DMS114 treated with DMSO at 0.1 percent for 48 hours (cell line): ENCODE results near the gene KRT26.

ENCODE experiments used
- DNase-seq: peaks from one replicate; lab custom pipeline; 2025; ENCODE audit not compliant: unreplicated experiment; lab: John Stamatoyannopoulos, UW

Gene KRT26

DNA sequence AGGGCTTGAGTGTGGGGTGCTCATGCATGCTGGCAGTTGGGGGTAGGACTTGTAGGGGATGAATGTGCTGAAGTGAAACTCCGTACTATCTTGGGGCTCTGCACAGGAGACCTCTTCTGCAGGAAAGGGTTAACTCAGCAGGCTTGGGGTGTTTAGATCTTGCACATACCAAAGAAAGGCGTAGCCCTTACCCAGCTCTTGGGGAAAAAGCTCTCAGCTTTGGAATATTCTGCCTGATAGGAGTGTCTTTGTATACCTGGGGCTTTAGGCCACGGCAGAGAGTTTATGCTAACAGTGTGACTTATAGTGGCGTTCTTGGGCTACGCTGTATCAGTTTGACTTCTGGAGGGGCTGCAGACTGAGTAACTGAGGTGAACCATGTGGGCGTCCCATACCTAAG lies 38.0 kb downstream of the KRT26 start:
- no peak for DNase-seq

DNA sequence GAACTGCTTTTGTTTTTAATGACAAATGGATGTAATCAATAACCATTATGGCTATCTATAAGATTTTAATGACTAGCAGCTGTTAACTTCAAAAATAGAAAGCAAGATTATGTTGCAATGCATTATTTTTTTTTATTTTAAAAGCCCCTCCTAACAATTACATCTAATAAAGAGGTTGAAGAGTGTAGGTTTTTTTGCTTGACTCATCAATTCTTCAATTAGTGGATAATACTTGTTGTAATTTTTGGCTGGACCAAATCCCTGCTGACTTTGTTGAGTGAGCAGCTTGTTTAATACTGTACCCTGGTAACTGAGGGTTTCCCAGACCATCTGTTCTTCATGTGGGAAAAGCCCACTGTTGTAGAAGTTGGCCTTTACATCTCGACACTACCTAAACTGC lies 41.0 kb downstream of the KRT26 start:
- no peak for DNase-seq

DNA sequence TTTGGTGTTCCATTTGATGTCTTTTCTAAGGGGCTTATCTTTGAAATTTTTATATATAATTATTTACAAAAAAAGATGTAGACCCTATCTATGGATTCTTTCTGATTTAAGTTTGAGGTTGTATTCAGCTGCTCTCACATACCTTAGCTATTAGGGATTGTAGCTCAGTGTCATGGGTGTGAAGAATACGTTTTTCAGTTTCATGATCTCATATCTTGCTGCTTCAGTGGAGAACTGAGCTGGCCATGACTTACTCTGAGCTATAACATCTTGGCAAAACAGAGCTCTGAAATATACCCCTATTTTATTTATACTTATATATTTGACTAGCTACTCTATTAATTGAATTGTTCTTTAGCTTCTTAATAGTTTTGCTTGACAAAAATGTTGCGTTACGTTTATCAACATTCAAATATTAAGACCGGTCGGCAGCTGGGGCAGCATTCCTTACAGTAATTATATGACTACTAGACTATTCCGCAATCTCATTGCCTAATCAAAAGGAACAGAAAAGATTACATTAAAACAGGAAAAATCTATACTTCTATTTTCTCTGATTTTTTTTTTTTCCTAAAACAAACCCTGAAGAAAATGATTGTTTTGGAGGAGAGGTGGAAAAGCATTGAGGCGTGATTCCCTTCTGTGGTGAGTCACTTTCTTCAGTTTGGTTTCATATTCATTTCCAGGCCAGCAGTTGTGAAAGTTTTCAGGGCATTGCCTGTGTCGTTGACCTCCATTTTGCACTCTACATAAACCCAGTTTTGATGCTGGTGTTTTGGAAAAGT lies 44.4 kb downstream of the KRT26 start:
- DNase-seq: no peak

DNA sequence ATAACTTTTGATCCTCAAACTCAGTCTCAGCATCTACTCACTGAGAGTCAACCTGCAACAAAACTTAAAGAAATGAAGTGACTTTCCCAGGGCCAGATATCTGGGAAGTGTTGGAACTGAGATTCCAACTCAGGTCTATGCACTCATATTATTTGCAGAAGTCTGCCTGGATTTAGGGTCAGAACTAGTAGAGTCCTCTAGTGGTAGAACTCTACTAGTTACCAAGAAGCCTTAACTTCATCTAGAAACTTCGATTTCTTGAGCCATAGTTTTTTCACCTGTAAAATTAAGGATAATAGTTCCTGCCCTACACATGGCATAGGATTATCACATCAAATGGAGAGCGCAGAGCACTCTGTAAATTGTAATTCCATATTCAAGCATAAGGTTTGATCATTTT lies 45.1 kb downstream of the KRT26 start:
- no peak for DNase-seq

DNA sequence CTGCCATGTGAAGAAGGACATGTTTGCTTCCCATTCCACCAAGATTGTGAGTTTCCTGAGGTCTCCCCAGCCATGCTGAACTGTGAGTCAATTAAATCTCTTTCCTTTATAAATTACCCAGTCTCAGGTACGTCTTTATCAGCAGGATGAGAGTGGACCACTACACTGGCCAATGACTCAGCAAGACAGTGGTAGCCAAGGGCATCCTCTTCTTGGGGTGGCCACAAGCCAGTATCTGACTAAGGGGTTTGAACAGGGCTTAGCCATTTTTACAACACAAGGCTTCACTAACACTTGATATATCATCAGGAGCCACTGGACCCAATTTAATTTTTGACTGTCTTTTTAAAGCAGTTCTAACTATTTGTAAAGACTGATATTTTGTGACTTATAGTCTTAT lies 47.3 kb downstream of the KRT26 start:
- no peak for DNase-seq

DNA sequence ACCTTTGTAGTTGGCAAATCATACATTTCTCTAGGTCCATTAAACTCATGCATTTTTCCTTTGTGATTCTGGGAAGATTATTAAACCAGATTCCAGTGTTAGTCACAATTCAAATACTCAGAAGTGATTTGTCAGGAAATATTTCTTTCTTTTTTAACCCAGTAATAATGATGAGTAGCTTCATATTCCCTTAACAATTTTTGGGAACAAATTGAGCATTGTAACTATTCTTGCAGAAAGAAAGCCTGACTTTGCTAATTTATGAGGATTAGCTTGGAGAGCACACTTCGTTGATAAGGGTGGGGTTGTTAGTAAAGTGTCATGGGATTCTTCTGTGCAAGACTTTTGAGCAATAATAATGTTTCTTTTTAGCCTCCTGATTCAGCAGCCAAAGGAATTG lies 49.8 kb downstream of the KRT26 start:
- no peak for DNase-seq

DNA sequence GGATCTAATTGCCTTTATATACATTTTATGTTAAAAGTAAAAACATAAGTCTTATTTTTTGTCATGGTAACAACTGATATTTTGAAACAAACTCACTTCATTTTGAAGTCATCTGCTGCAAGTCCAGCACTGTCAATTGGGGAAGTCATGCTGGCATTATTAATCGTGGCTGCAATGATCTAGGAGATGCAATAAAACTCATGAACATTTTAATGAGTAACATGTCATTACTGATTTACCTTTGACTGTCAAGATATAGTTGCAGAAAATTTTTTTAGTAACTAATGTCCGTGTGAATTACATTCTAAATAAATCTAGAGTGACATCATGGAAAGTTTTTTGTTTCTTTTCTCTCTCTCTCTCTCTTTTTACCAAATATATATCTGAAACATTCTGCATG lies 51.1 kb downstream of the KRT26 start:
- no peak for DNase-seq

DNA sequence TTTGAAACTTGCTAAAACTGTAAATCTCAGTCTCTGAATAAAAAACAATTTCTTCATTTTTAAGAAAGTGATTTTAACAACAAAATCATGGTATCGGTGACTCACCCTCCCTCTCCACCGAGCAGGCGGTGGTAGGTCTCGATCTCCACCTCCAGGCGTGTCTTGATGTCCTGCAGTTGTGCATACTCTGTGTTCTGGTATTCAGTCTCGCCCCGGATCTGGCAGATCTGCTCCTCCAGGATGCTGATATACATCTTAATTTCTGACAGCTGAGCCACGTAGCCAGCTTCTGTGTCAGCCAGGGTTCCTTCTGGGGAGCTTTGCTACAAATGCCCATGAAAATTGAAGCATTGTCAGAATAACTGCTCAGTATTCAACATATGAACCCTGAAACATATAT lies 53.1 kb downstream of the KRT26 start:
- no peak for DNase-seq

DNA sequence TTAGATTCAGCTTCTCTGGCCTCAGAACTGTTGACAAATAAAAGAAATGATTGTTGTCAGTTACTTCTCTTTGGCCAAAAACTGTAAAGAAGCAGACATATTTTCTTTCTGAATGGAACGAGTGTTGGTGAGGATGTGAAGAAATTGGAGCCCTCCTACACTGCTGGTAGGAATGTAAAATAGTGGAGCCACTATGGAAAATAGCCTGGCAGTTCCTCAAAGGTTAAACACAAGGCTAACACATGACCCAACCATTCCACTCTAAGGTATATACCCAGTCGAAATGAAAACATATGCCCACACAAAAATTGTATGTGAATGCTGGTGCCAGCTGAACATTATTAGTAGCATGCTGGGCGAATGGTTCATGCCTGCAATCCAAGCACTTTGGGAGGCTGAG lies 54.2 kb downstream of the KRT26 start:
- DNase-seq: no peak
